OCI-LY3 (cell line): ENCODE data around the gene SORL1.

Source experiments
- H2AFZ ChIP-seq: fragments of 200-600, 300-600 bp; shearing (Covaris generic); 2 replicates; pipeline ENCODE4 v1.6.0; 2014; ENCODE audit warnings: antibody characterized with exemption, low read depth, low read length
- H3K27ac ChIP-seq: fragments of 200-600, 300-600 bp; sonication (generic); 2 replicates; pipeline ENCODE4 v1.5.1; 2014; ENCODE audit warnings: mild to moderate bottlenecking, low read length, moderate library complexity, mixed read lengths
- H3K27me3 ChIP-seq: fragments of 200-600, 300-600 bp; sonication (generic); 2 replicates; pipeline ENCODE4 v1.6.1; 2014; ENCODE audit warnings: low read depth, low read length, mixed read lengths
- H3K36me3 ChIP-seq: fragments of 200-600, 300-600 bp; sonication (generic); replicated peaks from 2 replicates; pipeline ENCODE3; 2014; ENCODE audit warnings: low read depth, low read length, mixed read lengths
- H3K4me1 ChIP-seq: fragments of 300-600, 200-600 bp; sonication (generic); 2 replicates; pipeline ENCODE4 v1.6.1; 2014; ENCODE audit warnings: low read length, mixed read lengths
- H3K4me2 ChIP-seq: fragments of 200-600, 300-600 bp; sonication (generic); 2 replicates; pipeline ENCODE4 v1.6.1; 2014; ENCODE audit warnings: low read length, mixed read lengths
- H3K4me3 ChIP-seq: fragments of 300-600, 200-600 bp; sonication (generic); 2 replicates; pipeline ENCODE4 v1.5.1; 2014; ENCODE audit warnings: antibody characterized with exemption, mild to moderate bottlenecking, low read length, moderate library complexity
- H3K79me2 ChIP-seq: fragments of 300-600, 200-600 bp; shearing (Covaris generic); 2 replicates; pipeline ENCODE4 v1.6.1; 2014; ENCODE audit warnings: mild to moderate bottlenecking, low read length, mixed read lengths
- H3K9ac ChIP-seq: fragments of 300-600, 200-600 bp; shearing (Covaris generic); 2 replicates; pipeline ENCODE4 v1.6.0; 2014; ENCODE audit warnings: mild to moderate bottlenecking, low read length, moderate library complexity
- H3K9me3 ChIP-seq: fragments of 200-600, 300-600 bp; shearing (Covaris generic); 2 replicates; pipeline ENCODE4 v1.6.1; 2014; ENCODE audit warnings: low read length, mixed read lengths; ENCODE audit not compliant: insufficient read depth
- H4K20me1 ChIP-seq: fragments of 200-600, 300-600 bp; sonication (generic); 2 replicates; pipeline ENCODE4 v1.6.1; 2016; ENCODE audit warnings: low read length, mixed read lengths; ENCODE audit not compliant: insufficient read depth
- CTCF ChIP-seq: fragments of 200-600, 300-600 bp; sonication (generic); IDR thresholded peaks from 2 replicates; pipeline ENCODE4 v1.5.1; 2014; ENCODE audit warnings: antibody characterized with exemption, low read length, low read depth
- EZH2phosphoT487 ChIP-seq: fragments of 200-600 bp; shearing (Covaris generic); IDR thresholded peaks from 2 replicates; pipeline ENCODE4 v1.6.1; 2018; ENCODE audit warnings: antibody characterized with exemption, mixed run types, low read depth

The SORL1 gene

DNA sequence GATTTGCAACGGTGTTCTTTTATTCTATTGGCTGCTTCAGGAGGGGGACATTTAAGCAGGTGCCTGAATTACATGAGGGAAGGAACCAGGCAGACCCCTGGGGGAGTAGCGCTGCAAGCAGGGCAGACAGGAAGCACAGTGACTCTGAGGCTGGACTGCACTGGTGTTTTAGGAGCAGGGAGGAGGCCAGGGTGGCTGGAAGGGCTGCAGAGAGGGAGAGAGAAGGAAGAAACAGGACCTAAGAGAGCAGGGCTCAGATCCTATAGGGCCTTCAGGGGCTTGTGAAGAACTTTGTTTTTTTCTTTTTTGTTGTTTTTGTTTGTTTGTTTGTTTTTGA, 63.2 kb downstream of the SORL1 start:
- Histone ChIP-seq H3K36me3 (peaks cover 77% of the 10 kb centered on the region), H3K79me2 (peaks cover 43% of the 10 kb centered on the region), H3K4me3 (no peak overlapping the region), H4K20me1 (peaks cover 47% of the 10 kb centered on the region), H2AFZ (no peak overlapping the region), H3K9ac (no peak overlapping the region), H3K27ac (no peak overlapping the region), H3K27me3 (no peaks in the 10 kb centered on the region), H3K9me3 (no peaks in the 10 kb centered on the region), H3K4me2 (no peak overlapping the region), H3K4me1 (no peaks in the 10 kb centered on the region)
- TF ChIP-seq CTCF: no peak
- TF ChIP-seq EZH2phosphoT487: no peak

- H3K36me3 ChIP-seq: peaks cover 82% of the 10 kb centered on the region
- no peak overlapping the region for H3K27ac ChIP-seq
- no peaks in the 10 kb centered on the region for H3K9me3 ChIP-seq
- no peak overlapping the region for H3K9ac ChIP-seq
- no peak overlapping the region for H2AFZ ChIP-seq
- peaks cover 39% of the 10 kb centered on the region for H3K79me2 ChIP-seq
- peaks cover 45% of the 10 kb centered on the region for H4K20me1 ChIP-seq
- no peak overlapping the region for H3K4me3 ChIP-seq
- H3K27me3 ChIP-seq: no peaks in the 10 kb centered on the region
- no peak for TF ChIP-seq EZH2phosphoT487
- TF ChIP-seq CTCF: no peak
- H3K4me1 ChIP-seq: no peaks in the 10 kb centered on the region
- no peak overlapping the region for H3K4me2 ChIP-seq
Measured at GRCh38 chr11:121517996-121518395, 65.9 kb downstream of the SORL1 start.

- H3K27me3 ChIP-seq: no peaks in the 10 kb centered on the region
- no peak overlapping the region for H3K27ac ChIP-seq
- no peak for TF ChIP-seq EZH2phosphoT487
- TF ChIP-seq CTCF: no peak
- H4K20me1 ChIP-seq: peaks cover 39% of the 10 kb centered on the region
- peaks cover 36% of the 10 kb centered on the region for H3K79me2 ChIP-seq
- H3K9me3 ChIP-seq: peaks cover 6% of the 10 kb centered on the region; the same call in 1 of the 2 replicates
- no peak overlapping the region for H3K4me3 ChIP-seq
- no peak overlapping the region for H3K9ac ChIP-seq
- H3K4me2 ChIP-seq: no peak overlapping the region
- H3K4me1 ChIP-seq: no peaks in the 10 kb centered on the region
- peaks cover 82% of the 10 kb centered on the region for H3K36me3 ChIP-seq
- no peak overlapping the region for H2AFZ ChIP-seq
Measured at GRCh38 chr11:121520243-121521144, 68.4 kb downstream of the SORL1 start.

DNA sequence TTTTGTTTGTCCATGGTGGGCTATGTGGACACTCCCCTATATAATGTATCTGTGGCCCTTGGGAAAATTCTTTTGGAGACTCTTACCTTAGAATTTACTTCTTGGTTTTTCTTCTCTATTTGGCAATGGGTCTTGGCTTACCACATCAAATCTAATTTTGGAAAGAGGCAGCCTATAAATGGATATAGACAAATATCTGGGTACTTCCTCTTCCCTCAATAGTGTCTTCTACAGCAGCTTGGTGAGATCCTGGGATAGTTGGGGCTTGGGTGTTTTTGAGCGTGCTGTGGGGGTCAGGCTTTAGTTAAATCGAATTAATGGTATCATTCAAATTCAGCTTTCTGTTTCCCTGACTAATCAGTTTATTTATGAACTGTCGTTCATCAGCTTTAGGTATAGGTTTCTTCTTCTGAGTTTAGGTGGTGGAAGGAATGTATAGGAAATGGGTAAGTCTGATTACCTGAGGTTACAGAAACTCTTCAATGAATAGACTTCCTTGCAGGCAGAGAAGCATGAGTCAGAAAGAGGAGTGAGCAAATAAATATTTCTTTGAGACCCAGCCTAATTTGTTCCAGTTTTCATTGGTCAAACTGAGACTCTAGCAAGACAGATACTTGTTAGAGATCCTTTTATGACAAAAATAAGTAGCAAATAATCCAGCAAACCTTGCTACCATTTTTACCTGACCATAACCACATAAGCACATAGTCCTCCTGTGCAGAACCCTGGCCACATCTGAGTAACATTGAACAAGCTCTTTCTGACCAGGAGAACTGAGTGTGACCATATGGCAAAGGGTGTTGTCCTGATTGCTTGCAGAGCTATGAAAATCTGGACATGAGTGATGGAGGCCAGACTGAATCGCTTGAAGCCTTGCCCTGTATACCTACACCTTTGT, 69.3 kb downstream of the SORL1 start:
- Histone ChIP-seq H3K4me3 (no peak overlapping the region), H3K27ac (no peak overlapping the region), H3K9me3 (peaks cover 9% of the 10 kb centered on the region; the same call in 1 of the 2 replicates), H3K36me3 (peaks cover 84% of the 10 kb centered on the region), H3K4me2 (no peak overlapping the region), H3K27me3 (no peaks in the 10 kb centered on the region), H3K79me2 (peaks cover 29% of the 10 kb centered on the region), H4K20me1 (peaks cover 41% of the 10 kb centered on the region), H3K4me1 (no peaks in the 10 kb centered on the region), H3K9ac (no peak overlapping the region), H2AFZ (no peak overlapping the region)
- TF ChIP-seq EZH2phosphoT487 (no peak), CTCF (no peak)
